Activated T-cell treated with anti-CD3 and anti-CD28 coated beads, Interleukin-2, amount 50 U/mL, for 24 hours (primary cell): Measurements from ENCODE around the gene ILDR1.

Experiments
- DNase-seq: peaks from one replicate; pipeline ENCODE4 v3.0.0-alpha.2; 2020
- H3K27ac Mint-ChIP-seq: 2 replicates; pipeline ENCODE4 v1.8.0; 2020; ENCODE audit warnings: mild to moderate bottlenecking, mixed read lengths
- H3K27me3 Mint-ChIP-seq: 2 replicates; pipeline ENCODE4 v1.8.0; 2020; ENCODE audit warnings: mixed read lengths
- H3K36me3 Mint-ChIP-seq: 2 replicates; pipeline ENCODE4 v1.8.0; 2020; ENCODE audit warnings: low read depth, mixed read lengths
- H3K4me1 Mint-ChIP-seq: 2 replicates; pipeline ENCODE4 v1.8.0; 2020; ENCODE audit warnings: low read depth, mixed read lengths
- H3K4me3 Mint-ChIP-seq: 2 replicates; pipeline ENCODE4 v1.8.0; 2020; ENCODE audit warnings: mild to moderate bottlenecking, moderate library complexity, mixed read lengths
- H3K9me3 Mint-ChIP-seq: 2 replicates; pipeline ENCODE4 v1.8.0; 2020; ENCODE audit warnings: mixed read lengths

Gene ILDR1

DNA sequence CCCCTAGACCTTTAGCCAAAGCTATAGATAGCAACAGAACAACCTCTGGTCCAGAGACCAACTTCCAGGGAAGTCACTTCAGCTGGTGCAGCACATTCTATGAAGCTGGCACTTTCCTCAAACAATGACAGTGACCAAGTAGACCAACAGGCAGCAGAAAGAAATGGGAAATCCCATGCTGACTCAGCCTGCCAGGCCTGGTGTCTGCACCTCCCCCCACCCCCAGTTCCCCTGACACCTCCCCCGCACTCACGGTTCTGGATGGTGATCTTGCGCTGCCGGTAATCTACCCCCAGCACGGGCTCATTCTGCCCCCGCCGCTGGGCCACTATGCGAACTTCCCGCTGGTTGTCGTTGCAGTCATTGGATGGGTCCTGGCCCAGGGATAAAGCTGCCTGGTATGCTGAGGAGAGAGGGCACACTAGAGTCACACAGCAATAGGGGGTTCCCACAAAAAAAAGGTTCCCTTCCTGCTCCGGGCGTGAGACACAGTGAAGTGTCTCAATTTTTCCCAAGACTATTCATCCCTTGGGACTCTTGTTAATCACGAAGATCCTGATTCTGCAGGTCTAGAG, 17.0 kb downstream of the ILDR1 start:
- Mint-ChIP-seq H3K4me3 (no peak overlapping the region), H3K36me3 (no peaks in the 10 kb centered on the region), H3K27ac (no peak overlapping the region), H3K27me3 (peaks cover 39% of the 10 kb centered on the region), H3K4me1 (peaks cover 19% of the 10 kb centered on the region), H3K9me3 (no peaks in the 10 kb centered on the region)
- no peak for DNase-seq

DNA sequence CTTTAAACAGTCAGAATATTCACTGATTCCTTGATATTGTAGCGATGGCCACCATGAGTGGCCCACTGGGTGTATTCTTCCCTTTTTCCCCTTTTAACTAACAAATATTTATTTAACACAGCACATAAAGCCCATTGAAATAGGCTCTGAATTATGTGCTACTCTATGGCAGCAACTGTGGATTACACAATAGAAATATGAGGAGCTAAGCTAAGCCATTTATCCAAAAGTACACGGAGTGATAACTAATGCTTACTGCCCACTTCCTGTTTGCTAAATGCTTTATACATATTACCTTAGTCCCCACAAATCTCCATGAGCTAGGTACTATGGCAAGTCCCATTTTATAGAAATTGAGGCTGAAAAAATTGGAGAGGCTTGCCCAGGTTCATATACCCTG, 17.9 kb downstream of the ILDR1 start:
- Mint-ChIP-seq H3K4me3 (no peak overlapping the region), H3K4me1 (peaks cover 19% of the 10 kb centered on the region), H3K36me3 (no peaks in the 10 kb centered on the region), H3K27me3 (peaks cover 35% of the 10 kb centered on the region), H3K9me3 (no peaks in the 10 kb centered on the region), H3K27ac (no peak overlapping the region)
- no peak for DNase-seq

- no peak overlapping the region for H3K27ac Mint-ChIP-seq
- H3K36me3 Mint-ChIP-seq, result no peaks in the 10 kb centered on the region
- peaks cover 23% of the 10 kb centered on the region for H3K4me1 Mint-ChIP-seq
- H3K27me3 Mint-ChIP-seq, result peaks cover 35% of the 10 kb centered on the region
- DNase-seq, result no peak
- H3K9me3 Mint-ChIP-seq, result no peaks in the 10 kb centered on the region
- no peak overlapping the region for H3K4me3 Mint-ChIP-seq
Measured at GRCh38 chr3:122003606-122004005, 18.4 kb downstream of the ILDR1 start.

DNA sequence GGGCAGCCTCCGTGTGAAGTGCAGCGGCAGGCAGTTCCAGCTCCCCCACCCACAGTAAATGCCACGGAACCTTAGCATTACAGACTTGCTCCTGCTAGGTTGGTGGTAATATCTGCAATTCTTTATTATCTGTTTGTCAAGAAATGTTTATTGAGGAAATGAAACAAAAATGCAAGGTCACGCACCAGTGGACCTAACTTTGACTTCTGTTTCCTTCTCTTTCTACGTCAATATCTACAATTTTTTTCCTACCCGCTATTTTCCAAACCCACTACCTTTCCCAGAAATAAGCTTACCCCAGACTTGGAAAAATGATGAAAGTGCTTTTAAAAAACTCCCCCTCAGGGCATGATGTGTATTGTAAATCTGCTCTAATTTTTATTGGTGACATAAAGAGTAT, 18.9 kb downstream of the ILDR1 start:
- no peaks in the 10 kb centered on the region for H3K36me3 Mint-ChIP-seq
- H3K4me3 Mint-ChIP-seq, result no peak overlapping the region
- peaks cover 28% of the 10 kb centered on the region for H3K4me1 Mint-ChIP-seq
- H3K27me3 Mint-ChIP-seq, result peaks cover 35% of the 10 kb centered on the region
- DNase-seq, result no peak
- no peak overlapping the region for H3K27ac Mint-ChIP-seq
- H3K9me3 Mint-ChIP-seq, result no peaks in the 10 kb centered on the region

- H3K27ac Mint-ChIP-seq, result no peak overlapping the region
- H3K4me1 Mint-ChIP-seq, result peaks cover 33% of the 10 kb centered on the region
- H3K9me3 Mint-ChIP-seq, result no peaks in the 10 kb centered on the region
- H3K4me3 Mint-ChIP-seq, result no peak overlapping the region
- peaks cover 35% of the 10 kb centered on the region for H3K27me3 Mint-ChIP-seq
- H3K36me3 Mint-ChIP-seq, result no peaks in the 10 kb centered on the region
- DNase-seq, result no peak
Measured at GRCh38 chr3:122002611-122003010, 19.4 kb downstream of the ILDR1 start.

DNA sequence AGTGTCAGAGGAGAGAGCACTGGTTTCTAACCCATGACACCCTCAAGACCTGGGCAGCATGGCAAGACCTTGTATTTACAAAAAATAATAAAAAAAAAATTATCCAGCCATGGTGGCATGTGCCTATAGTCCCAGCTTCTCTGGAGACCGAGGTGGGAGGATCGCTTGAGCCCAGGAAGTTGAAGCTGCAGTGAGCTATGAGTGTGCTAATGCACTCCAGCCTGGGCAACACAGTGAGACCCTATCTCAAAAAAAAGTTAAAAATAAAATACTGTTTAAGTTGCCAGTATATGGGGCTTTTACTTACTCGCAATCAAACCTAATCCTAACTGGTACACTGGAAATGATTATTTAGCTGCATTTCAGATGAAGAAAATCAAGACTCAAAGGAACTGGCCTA, 20.2 kb downstream of the ILDR1 start:
- H3K27ac Mint-ChIP-seq, result no peak overlapping the region
- H3K9me3 Mint-ChIP-seq, result no peaks in the 10 kb centered on the region
- no peak overlapping the region for H3K4me3 Mint-ChIP-seq
- no peaks in the 10 kb centered on the region for H3K36me3 Mint-ChIP-seq
- DNase-seq, result no peak
- peaks cover 33% of the 10 kb centered on the region for H3K4me1 Mint-ChIP-seq
- peaks cover 35% of the 10 kb centered on the region for H3K27me3 Mint-ChIP-seq

GRCh38 chr3:122000936-122001605, 21.0 kb downstream of the ILDR1 start:
- DNase-seq, result no peak
- no peak overlapping the region for H3K27ac Mint-ChIP-seq
- H3K36me3 Mint-ChIP-seq, result no peaks in the 10 kb centered on the region
- H3K27me3 Mint-ChIP-seq, result peaks cover 33% of the 10 kb centered on the region
- H3K4me3 Mint-ChIP-seq, result no peak overlapping the region
- H3K4me1 Mint-ChIP-seq, result peaks cover 35% of the 10 kb centered on the region
- no peaks in the 10 kb centered on the region for H3K9me3 Mint-ChIP-seq

GRCh38 chr3:121999931-122000330, 22.1 kb downstream of the ILDR1 start:
- peaks cover 29% of the 10 kb centered on the region for H3K27me3 Mint-ChIP-seq
- no peaks in the 10 kb centered on the region for H3K36me3 Mint-ChIP-seq
- DNase-seq, result no peak
- peaks cover 39% of the 10 kb centered on the region for H3K4me1 Mint-ChIP-seq
- no peaks in the 10 kb centered on the region for H3K9me3 Mint-ChIP-seq
- H3K4me3 Mint-ChIP-seq, result no peak overlapping the region
- no peak overlapping the region for H3K27ac Mint-ChIP-seq

- Mint-ChIP-seq H3K9me3 (no peaks in the 10 kb centered on the region), H3K4me3 (no peak overlapping the region), H3K4me1 (peaks cover 30% of the 10 kb centered on the region), H3K27ac (no peak overlapping the region), H3K27me3 (peaks cover 29% of the 10 kb centered on the region), H3K36me3 (no peaks in the 10 kb centered on the region)
- no peak for DNase-seq
Measured at GRCh38 chr3:121998611-121999473, 23.2 kb downstream of the ILDR1 start.

GRCh38 chr3:121998030-121998580, 23.9 kb downstream of the ILDR1 start:
- peak overlapping the region; percentile 14 for H3K27ac Mint-ChIP-seq

DNA sequence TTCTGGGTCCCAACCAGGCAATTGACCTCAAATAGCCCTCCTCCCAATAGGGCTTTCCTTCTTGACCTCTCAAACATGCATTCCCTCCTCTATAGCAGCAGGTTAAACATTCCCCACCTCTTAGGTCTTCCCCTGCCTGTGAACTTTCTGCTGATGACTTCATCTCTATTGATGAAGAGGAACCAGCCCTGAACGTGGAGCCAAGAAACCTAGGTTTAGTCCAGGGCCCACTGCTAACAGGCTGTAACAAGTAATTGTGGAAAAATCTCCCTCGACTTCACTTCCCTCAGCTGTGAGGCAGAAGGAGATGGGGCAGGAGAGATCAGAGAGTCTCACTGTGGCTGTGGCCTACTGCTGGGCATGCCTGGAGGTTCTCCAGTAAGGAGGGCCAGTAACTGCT, 24.7 kb downstream of the ILDR1 start:
- Mint-ChIP-seq H3K27me3 (peaks cover 15% of the 10 kb centered on the region), H3K27ac (peak overlapping the region; percentile 11), H3K4me1 (peaks cover 25% of the 10 kb centered on the region), H3K9me3 (no peaks in the 10 kb centered on the region), H3K36me3 (no peaks in the 10 kb centered on the region), H3K4me3 (no peak overlapping the region)
- no peak for DNase-seq

More at GRCh38 chr3:121998030-121998580, 23.9 kb downstream of the ILDR1 start:
- Mint-ChIP-seq H3K4me3 (no peak overlapping the region), H3K36me3 (no peaks in the 10 kb centered on the region), H3K27me3 (peaks cover 22% of the 10 kb centered on the region), H3K9me3 (no peaks in the 10 kb centered on the region), H3K4me1 (peaks cover 25% of the 10 kb centered on the region)
- no peak for DNase-seq

- H3K27ac Mint-ChIP-seq, result no peak overlapping the region
- no peaks in the 10 kb centered on the region for H3K36me3 Mint-ChIP-seq
- H3K4me1 Mint-ChIP-seq, result peaks cover 25% of the 10 kb centered on the region
- H3K4me3 Mint-ChIP-seq, result no peak overlapping the region
- no peak for DNase-seq
- H3K27me3 Mint-ChIP-seq, result peaks cover 9% of the 10 kb centered on the region
- H3K9me3 Mint-ChIP-seq, result no peaks in the 10 kb centered on the region
Measured at GRCh38 chr3:121996441-121996840, 25.6 kb downstream of the ILDR1 start.

GRCh38 chr3:121995161-121996137, 26.6 kb downstream of the ILDR1 start:
- Mint-ChIP-seq H3K36me3 (no peaks in the 10 kb centered on the region), H3K27ac (peak overlapping the region; percentile 33), H3K9me3 (no peaks in the 10 kb centered on the region), H3K4me1 (peaks cover 25% of the 10 kb centered on the region), H3K27me3 (no peaks in the 10 kb centered on the region), H3K4me3 (no peak overlapping the region)
- DNase-seq, result no peak

DNA sequence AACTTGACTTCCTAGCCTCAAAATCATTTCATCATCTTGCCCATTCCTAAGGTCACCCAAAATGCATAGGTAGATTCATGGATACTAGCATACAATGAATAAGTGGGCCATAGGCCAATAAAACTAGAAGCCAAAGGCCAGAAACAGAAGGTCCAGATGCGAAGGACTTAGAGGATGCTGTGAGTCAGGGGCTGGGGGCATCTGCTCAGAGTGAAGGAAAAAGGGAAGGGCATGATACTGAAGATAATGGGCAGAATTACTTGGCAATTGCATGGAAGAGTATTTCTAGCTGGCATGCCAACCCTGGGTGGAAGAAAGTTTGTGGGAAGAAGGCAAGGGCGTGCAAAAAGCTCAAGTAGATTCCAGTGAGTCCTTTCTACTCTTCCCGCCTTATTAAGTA, 27.5 kb downstream of the ILDR1 start:
- Mint-ChIP-seq H3K36me3 (no peaks in the 10 kb centered on the region), H3K9me3 (no peaks in the 10 kb centered on the region), H3K4me3 (no peak overlapping the region), H3K27me3 (peaks cover 1% of the 10 kb centered on the region), H3K4me1 (peaks cover 25% of the 10 kb centered on the region), H3K27ac (no peak overlapping the region)
- DNase-seq, result no peak
